Memory B cell (primary cell): ENCODE data around the gene TMEM255B.

Experiments
- ATAC-seq: fragments of 150-1000 bp; cut with Tn5 transposase; 2 replicates; pipeline ENCODE4 v1.10.0; 2021; ENCODE audit warnings: low read depth, mild to moderate bottlenecking, moderate library complexity
- DNase-seq, 2 donors: peaks; one replicate each; pipeline ENCODE4 v3.0.0; 2022; ENCODE audit warnings: low spot score in 2 of 2
- H3K27ac Mint-ChIP-seq: one replicate; pipeline ENCODE4 v1.8.0; 2022; ENCODE audit warnings: mild to moderate bottlenecking, moderate library complexity, mixed read lengths
- H3K27me3 Mint-ChIP-seq: one replicate; pipeline ENCODE4 v1.8.0; 2022; ENCODE audit warnings: mixed read lengths
- H3K36me3 Mint-ChIP-seq: one replicate; pipeline ENCODE4 v1.8.0; 2022; ENCODE audit warnings: mild to moderate bottlenecking, mixed read lengths
- H3K4me1 Mint-ChIP-seq: one replicate; pipeline ENCODE4 v1.8.0; 2022; ENCODE audit warnings: mixed read lengths
- H3K4me3 Mint-ChIP-seq: one replicate; pipeline ENCODE4 v1.8.0; 2022; ENCODE audit warnings: mild to moderate bottlenecking, moderate library complexity, mixed read lengths
- H3K9me3 Mint-ChIP-seq: one replicate; pipeline ENCODE4 v1.8.0; 2022; ENCODE audit warnings: mixed read lengths

The TMEM255B gene

DNA sequence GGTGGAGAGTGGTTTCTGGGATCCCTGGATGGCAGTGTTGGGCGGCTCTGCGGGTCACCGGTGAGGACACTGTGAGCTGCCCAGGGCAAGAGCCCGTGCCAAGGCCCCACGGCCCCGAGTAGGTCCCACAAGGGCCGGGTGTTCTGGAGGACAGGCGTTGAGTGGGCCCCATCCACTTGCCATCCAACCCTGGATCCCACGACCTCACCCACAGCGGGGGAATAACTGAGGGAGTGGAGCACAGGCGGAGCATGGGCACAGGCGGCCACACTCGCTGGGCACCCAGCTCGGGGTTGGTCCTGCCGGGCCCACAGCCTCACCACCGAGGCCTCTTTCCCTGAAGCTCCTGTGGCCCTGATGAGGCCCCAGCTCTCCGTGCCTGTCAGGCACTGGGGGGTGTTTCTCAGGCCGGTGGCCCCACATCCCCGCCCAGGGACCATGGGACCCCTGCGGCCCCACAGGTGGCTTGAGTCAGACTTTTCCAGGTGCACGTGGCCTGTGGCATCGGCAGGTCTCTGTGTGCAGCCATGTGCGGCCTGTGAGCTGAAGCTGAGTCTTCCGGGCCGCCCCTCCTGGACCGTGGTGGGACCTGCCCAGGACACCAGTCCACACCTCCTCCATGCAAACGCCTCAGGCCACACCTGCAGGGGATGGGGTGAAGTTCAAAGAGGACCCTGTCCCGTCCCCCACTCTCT lies 16.6 kb downstream of the TMEM255B start:
- Mint-ChIP-seq H3K27ac (no peak overlapping the region), H3K36me3 (no peaks in the 10 kb centered on the region), H3K9me3 (no peaks in the 10 kb centered on the region), H3K4me1 (no peaks in the 10 kb centered on the region), H3K27me3 (peaks cover 14% of the 10 kb centered on the region), H3K4me3 (no peak overlapping the region)
- ATAC-seq (no peak), DNase-seq (no peak)

GRCh38 chr13:113776231-113777125 lies 17.5 kb downstream of the TMEM255B start:
- H3K27ac Mint-ChIP-seq: no peak overlapping the region
- H3K9me3 Mint-ChIP-seq: no peaks in the 10 kb centered on the region
- H3K4me1 Mint-ChIP-seq: no peaks in the 10 kb centered on the region
- no peak overlapping the region for H3K4me3 Mint-ChIP-seq
- peaks cover 14% of the 10 kb centered on the region for H3K27me3 Mint-ChIP-seq
- H3K36me3 Mint-ChIP-seq: no peaks in the 10 kb centered on the region
- DNase-seq: no peak
- no peak for ATAC-seq

DNA sequence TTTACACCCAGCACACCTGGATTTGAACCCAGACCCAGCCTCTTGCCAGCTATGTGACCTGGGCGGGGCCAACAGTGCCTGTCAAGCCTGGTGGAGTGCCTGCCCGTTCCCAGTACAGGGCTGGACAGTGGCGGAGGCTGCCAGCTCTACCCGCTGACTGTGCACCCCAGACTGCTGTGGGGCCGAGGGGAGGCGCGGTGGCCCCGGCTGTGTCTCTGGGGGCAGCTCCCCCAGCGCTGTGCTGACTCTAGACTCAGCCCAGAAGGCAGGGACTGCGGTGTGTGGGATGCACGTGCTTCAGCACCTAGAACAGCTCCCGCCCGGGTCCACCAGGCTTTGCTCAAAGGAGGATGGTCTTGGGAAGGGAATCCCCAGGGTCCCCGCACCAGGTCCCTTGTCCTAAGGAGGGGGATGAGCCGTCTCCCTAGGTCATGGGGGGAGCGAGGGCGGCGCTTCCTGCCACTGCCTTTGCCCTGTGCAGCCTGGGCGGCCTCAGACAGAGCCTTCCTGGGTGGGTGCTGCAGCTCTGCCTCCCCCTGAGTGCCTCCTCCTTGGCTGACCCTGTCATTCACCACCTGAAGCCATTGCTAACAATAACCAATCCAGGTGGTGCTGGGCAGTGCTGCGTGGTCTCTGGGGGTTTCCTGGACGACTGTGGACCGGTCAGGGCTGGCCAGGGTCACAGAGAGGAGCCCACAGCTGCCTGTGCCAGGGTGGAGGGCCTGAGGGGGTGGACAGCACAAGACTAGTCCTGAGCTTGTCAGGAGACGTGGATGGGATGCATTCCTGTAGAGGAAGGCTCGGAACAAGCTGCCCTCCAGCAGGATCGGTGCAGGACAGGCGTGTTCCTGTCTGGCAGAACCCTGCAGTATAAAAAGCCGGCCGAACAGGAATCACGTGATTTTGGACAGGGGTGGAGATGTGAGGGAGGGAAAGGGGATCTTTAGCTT lies 18.6 kb downstream of the TMEM255B start:
- no peaks in the 10 kb centered on the region for H3K36me3 Mint-ChIP-seq
- H3K9me3 Mint-ChIP-seq: no peaks in the 10 kb centered on the region
- H3K27ac Mint-ChIP-seq: no peak overlapping the region
- H3K4me1 Mint-ChIP-seq: no peaks in the 10 kb centered on the region
- ATAC-seq (no peak), DNase-seq (no peak)
- H3K27me3 Mint-ChIP-seq: peaks cover 14% of the 10 kb centered on the region
- no peak overlapping the region for H3K4me3 Mint-ChIP-seq

DNA sequence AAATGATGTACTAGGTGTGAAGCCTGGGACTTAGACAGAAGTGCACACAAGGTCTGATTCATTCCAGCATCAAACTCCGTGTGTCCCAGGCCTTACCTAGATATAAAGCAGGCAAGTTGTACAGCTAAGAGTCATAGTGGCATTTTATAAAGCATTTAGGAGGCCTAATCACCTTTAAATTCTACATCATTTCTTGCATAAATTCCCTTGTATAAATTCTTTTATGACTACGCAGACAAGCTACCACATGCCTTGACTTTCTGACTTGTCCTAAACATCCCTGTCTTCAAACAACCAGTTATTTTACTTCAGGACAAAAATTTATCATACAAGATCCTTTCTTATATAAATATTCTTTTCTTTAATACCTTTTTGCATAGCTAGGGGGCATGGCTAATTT lies 22.5 kb downstream of the TMEM255B start:
- no peaks in the 10 kb centered on the region for H3K36me3 Mint-ChIP-seq
- ATAC-seq (no peak), DNase-seq (no peak)
- H3K9me3 Mint-ChIP-seq: no peaks in the 10 kb centered on the region
- no peaks in the 10 kb centered on the region for H3K4me1 Mint-ChIP-seq
- no peak overlapping the region for H3K27ac Mint-ChIP-seq
- peaks cover 23% of the 10 kb centered on the region for H3K27me3 Mint-ChIP-seq
- H3K4me3 Mint-ChIP-seq: no peak overlapping the region

DNA sequence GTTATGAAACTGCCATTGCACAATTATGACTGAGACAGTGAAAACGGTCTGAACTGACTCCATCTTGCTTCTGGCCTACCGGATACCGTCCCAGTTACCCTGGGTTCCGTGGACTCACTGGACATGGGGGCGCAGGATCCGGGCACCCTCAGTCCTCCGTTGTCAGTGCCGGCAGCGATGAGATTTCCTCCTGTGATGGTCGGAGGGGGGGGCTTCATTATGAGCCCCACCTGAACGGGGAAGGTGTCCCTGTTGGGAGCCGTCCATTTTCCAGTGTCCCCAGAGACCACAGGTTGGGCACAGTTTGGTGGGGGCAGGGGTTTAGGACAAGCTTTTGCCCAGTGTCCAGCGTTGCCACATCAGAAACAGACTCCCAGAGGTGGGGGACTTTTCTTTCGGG lies 23.4 kb downstream of the TMEM255B start:
- no peak overlapping the region for H3K4me3 Mint-ChIP-seq
- no peak for ATAC-seq

DNA sequence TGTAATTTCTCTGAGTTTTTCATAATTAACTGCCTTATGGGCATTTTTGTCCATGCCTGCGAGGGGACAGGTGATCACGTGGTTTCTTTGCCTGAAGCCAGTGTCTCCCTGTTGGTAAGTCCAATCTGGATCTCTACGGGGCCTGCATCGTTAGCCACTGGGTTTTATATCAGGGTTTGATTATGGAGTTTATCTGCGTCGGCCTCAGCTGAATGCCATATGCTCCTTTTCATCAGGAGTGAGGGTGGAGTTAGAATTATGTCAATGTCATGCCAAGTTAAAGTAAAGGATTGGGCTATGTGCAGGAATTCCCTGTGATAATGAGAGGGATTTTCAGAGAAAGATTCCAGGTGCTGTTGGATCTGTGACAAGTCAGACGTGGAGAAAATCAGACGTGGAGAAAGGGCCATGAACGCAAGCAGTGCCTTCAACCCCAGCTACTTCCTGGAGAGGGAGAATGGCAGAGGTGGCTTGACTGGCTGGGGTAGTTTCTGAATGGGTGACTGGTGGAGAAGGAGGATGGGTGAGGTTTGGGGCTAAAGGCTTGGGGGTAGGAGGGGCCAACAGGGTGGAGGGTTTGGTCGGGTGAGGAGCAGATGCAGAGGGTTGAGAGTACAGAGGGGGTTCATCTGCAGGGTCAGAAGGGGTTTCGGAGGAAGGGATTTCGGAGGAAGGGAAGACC lies 24.3 kb downstream of the TMEM255B start:
- Mint-ChIP-seq H3K4me1 (no peaks in the 10 kb centered on the region), H3K27ac (no peak overlapping the region)

More for the DNA sequence above, 23.4 kb downstream of the TMEM255B start:
- no peaks in the 10 kb centered on the region for H3K9me3 Mint-ChIP-seq
- no peaks in the 10 kb centered on the region for H3K4me1 Mint-ChIP-seq
- DNase-seq: no peak
- no peaks in the 10 kb centered on the region for H3K36me3 Mint-ChIP-seq
- H3K27me3 Mint-ChIP-seq: peaks cover 20% of the 10 kb centered on the region
- no peak overlapping the region for H3K27ac Mint-ChIP-seq

DNA sequence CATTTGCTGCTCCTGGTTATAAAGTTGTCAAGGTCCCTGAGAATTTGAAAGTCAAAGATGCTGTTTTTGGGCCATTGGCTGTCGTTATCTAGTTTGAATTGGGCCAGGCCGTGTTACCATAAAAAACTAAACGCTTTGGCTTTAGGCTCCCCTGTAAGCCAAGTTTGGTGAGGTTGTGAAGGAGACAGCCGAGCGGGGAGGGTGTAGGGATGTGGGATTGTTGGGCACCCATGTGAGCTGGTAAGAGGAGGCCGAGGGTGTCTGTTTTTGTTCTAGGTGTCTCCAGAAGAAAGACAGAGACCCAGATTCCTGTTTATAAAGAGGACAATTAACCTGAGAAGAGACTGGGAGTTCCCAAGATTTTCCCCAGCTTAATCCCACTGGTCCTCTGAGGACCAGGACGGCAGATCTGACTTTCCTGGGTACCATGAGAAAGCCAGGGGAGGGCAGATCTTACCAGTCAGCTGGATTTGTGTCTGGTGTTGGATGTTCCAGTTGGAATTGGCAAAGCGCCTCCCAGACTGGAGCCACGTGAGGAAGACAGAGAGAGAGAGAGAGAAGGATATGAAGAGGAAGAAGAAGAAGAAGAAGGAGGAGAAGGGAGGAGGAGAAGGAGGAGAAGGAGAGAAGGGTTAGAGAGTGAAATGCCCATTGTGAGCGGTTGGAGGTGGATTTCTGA lies 25.1 kb downstream of the TMEM255B start:
- Mint-ChIP-seq H3K27me3 (peaks cover 11% of the 10 kb centered on the region), H3K27ac (no peak overlapping the region), H3K36me3 (no peaks in the 10 kb centered on the region), H3K4me3 (no peak overlapping the region), H3K9me3 (no peaks in the 10 kb centered on the region), H3K4me1 (no peaks in the 10 kb centered on the region)
- no peak for DNase-seq
- ATAC-seq: no peak

More for the DNA sequence above, 24.3 kb downstream of the TMEM255B start:
- no peaks in the 10 kb centered on the region for H3K9me3 Mint-ChIP-seq
- peaks cover 14% of the 10 kb centered on the region for H3K27me3 Mint-ChIP-seq
- ATAC-seq (no peak), DNase-seq (no peak)
- no peak overlapping the region for H3K4me3 Mint-ChIP-seq
- H3K36me3 Mint-ChIP-seq: no peaks in the 10 kb centered on the region

DNA sequence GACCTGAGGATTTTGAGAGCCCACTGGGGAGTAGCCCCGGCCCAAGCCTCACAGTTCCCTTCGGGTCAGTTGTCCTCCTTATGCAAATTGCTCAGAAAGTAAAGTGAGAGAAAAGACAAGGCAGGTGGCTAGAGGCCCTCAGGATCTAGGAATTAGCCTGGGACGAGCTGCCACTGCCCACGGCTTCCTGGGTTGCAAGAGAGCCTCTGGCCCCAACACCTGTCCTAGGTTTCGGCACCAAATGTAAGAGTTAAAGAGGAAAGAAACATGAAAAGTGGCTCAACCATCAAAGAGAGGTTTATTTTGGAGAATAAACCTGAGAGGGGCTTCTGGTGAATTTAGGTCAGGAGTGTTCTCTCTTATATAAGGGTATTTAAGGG lies 25.6 kb downstream of the TMEM255B start:
- Mint-ChIP-seq H3K4me3 (no peak overlapping the region), H3K27ac (no peak overlapping the region), H3K36me3 (no peaks in the 10 kb centered on the region), H3K27me3 (peaks cover 12% of the 10 kb centered on the region), H3K9me3 (no peaks in the 10 kb centered on the region), H3K4me1 (no peaks in the 10 kb centered on the region)
- no peak for ATAC-seq
- DNase-seq: no peak

DNA sequence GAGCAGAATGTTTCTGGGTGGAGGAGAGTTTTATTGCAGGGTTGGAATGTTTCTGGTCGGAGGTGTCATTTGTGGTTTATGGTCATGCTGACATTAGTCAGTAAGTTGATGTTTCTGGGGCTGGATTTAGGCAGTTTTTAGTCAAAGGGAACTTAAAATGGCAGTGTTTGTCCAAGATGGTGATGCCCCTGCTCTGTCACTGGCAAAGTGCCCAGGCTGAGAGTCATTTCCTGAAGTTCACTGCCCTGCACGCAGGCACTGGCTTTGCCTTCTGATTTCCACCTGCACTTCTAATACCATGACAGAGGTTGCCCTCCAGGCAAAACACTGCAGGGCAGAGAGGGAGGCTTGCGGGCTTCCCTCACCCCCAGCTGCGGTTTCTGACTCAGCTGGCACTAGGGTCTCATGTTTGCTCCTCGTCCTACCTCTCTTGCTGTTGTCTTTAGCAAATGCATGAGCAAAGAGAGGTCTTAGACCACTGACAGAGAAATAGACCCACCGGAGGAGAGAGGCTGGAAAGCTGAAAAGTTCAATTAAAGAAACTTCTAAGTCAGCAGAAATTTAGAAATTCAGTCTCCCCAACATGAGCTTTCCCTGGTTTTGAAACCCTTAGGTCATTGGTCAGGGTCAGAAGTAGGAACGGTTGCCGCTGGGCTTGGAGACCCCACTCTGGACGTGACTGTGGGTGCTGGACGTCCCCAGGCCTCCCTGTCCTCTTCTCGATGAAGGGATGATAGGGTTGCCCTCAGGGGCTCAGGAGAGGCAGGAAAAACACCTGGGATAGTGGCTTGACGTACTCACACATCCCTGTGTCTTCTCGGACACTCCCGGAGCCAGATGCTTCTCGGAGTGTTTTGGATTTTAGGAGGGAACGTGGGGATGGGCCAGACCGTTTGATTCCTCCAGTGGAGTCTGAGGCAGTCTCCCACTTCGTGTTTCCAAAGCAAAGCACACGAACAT lies 26.3 kb downstream of the TMEM255B start:
- Mint-ChIP-seq H3K4me1 (no peaks in the 10 kb centered on the region), H3K36me3 (no peaks in the 10 kb centered on the region), H3K27ac (no peak overlapping the region), H3K9me3 (no peaks in the 10 kb centered on the region), H3K27me3 (peaks cover 12% of the 10 kb centered on the region), H3K4me3 (no peak overlapping the region)
- ATAC-seq: no peak
- DNase-seq: no peak

DNA sequence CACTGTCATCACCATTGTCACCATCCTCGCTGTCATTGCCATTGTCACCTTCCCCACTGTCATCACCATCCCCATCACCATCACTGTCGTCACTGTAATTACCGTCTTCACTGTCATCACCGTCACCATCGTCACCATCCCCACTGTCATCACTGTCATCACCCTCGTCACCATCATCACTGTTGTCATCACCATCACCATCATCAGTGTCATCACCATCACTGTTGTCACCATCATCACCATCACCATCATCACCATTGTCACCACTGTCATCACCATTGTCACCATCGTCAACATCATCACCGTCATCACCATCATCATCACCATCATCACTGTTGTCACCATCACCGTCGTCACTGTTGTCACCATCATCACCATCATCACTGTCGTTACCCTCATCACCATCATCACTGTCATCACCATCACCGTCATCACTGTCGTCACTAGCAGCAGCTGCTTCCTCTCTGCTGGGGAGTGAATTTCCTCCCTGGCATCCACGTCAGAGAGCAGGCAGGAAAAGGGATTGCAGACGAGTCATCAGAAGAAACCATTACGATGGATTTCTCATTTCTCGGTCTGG lies 27.3 kb downstream of the TMEM255B start:
- no peak overlapping the region for H3K27ac Mint-ChIP-seq
- DNase-seq (no peak), ATAC-seq (no peak)
- H3K27me3 Mint-ChIP-seq: peaks cover 15% of the 10 kb centered on the region
- no peaks in the 10 kb centered on the region for H3K4me1 Mint-ChIP-seq
- no peak overlapping the region for H3K4me3 Mint-ChIP-seq
- H3K36me3 Mint-ChIP-seq: no peaks in the 10 kb centered on the region
- no peaks in the 10 kb centered on the region for H3K9me3 Mint-ChIP-seq

GRCh38 chr13:113787694-113788093 lies 28.7 kb downstream of the TMEM255B start:
- H3K4me3 Mint-ChIP-seq: no peak overlapping the region
- H3K9me3 Mint-ChIP-seq: no peaks in the 10 kb centered on the region
- no peaks in the 10 kb centered on the region for H3K4me1 Mint-ChIP-seq
- no peaks in the 10 kb centered on the region for H3K36me3 Mint-ChIP-seq
- peaks cover 15% of the 10 kb centered on the region for H3K27me3 Mint-ChIP-seq
- DNase-seq (no peak), ATAC-seq (no peak)
- no peak overlapping the region for H3K27ac Mint-ChIP-seq
